ENCODE data around the gene SNX1. TPM values are rescaled to one million over a fixed set of nuclear protein-coding genes. Genes with fewer than 3 reads are reported as not detected.

The SNX1 gene
- total RNA-seq (110 and 113 TPM in 2 replicates), polyA plus RNA-seq (52.1 and 56.0 TPM in 2 replicates), polyA minus RNA-seq (55.3 and 63.4 TPM in 2 replicates), Bru-seq, nascent RNA (percentile 83 among the genes with signal in this experiment), BruChase-seq, experiment 1, labeled RNA remaining after a 6-hour chase (percentile 81 among the genes with signal in this experiment), BruChase-seq, experiment 2, labeled RNA remaining after a 2-hour chase (percentile 85 among the genes with signal in this experiment)
- polyA plus RNA-seq (2011; cell fraction: cytosol; rRNA removed), result 72.0 and 73.0 TPM in 2 replicates
- 137 and 144 TPM in 2 replicates for polyA plus RNA-seq (2011; cell fraction: nucleus; rRNA removed)
- polyA plus RNA-seq (2012), result 55.8 and 64.3 TPM in 2 replicates
- polyA minus RNA-seq (2011; cell fraction: cytosol; rRNA and poly(A)+ RNA removed), result 36.8 TPM
- 38.7 and 53.7 TPM in 2 replicates for polyA minus RNA-seq (2011; cell fraction: nucleus; rRNA and poly(A)+ RNA removed)
- long read RNA-seq, transcript SNX1-208 (15 exons, 1,971 nt), result major isoform, 235 of 351 reads
- long read RNA-seq, transcript SNX1-213 (13 exons, 1,374 nt), result minor isoform, 12 of 351 reads
- long read RNA-seq, partial matches to known transcripts, result 66 of 351 reads
- long read RNA-seq, other reads (novel, unspliced or antisense), result 35 of 351 reads

- Histone ChIP-seq H3K4me1 (ENCODE audit: control insufficient read depth, extremely low read depth, insufficient read depth, low read length) (peaks cover 35% of the 10 kb centered on the region), H3K9ac (replicated peaks; ENCODE audit: extremely low read depth, insufficient read depth, low read length) (peak within 1 kb of the TSS; percentile 80), H3K9me3 (replicated peaks; ENCODE audit: control insufficient read depth, insufficient read depth, low read length) (no peaks in the 10 kb centered on the region), H3K4me3 (replicated peaks in 1 of 3; ENCODE audit: insufficient read depth in 1 of 3, low read depth in 1 of 3, low read length in 3 of 3) (peak within 1 kb of the TSS; percentile 51 to 92 (median 81)), H3K9me1 (replicated peaks; ENCODE audit: control insufficient read depth, extremely low read depth, insufficient read depth, low read length) (no peaks in the 10 kb centered on the region), H4K20me1 (replicated peaks; ENCODE audit: control insufficient read depth, extremely low read depth, insufficient read depth, low read length) (no peaks in the 10 kb centered on the region), H3K36me3 (ENCODE audit: control insufficient read depth in 2 of 2, extremely low read depth in 1 of 2, insufficient read depth in 2 of 2, low read length in 2 of 2) (no peaks in the 10 kb centered on the region), H3K79me2 (ENCODE audit: control insufficient read depth, insufficient read depth, low read length) (peaks cover 61% of the 10 kb centered on the region), H2AFZ (ENCODE audit: low read depth, low read length) (peak within 1 kb of the TSS; percentile 77), H3K27me3 (ENCODE audit: control insufficient read depth in 2 of 2, insufficient read depth in 2 of 2, low read length in 2 of 2) (no peaks in the 10 kb centered on the region), H3K4me2 (ENCODE audit: insufficient read depth, low read length) (peak within 1 kb of the TSS; percentile 94), H3K27ac (ENCODE audit: insufficient read depth, low read depth, low read length) (peak within 1 kb of the TSS; percentile 27)
- POLR2A ChIA-PET, result no interaction called here
- DNase-seq (ENCODE audit: low read depth, low spot score) (peak; percentile 96), FAIRE-seq (peak; percentile 83)
- TF ChIP-seq EZH2 (IDR thresholded peaks at IDR 0.05; ENCODE audit: borderline replicate concordance, low read depth, low read length, severe bottlenecking), result no peak
- TF ChIP-seq POLR2AphosphoS5 (IDR thresholded peaks at IDR 0.05; ENCODE audit: insufficient read depth, low read depth, low read length), result peak; percentile 94
- peak; percentile 89 for TF ChIP-seq POLR2A (IDR thresholded peaks at IDR 0.05; ENCODE audit: low read depth, low read length)
- no peak for TF ChIP-seq FOS (IDR thresholded peaks at IDR 0.05; ENCODE audit: borderline replicate concordance, insufficient read depth, low read length)
- TF ChIP-seq JUN (IDR thresholded peaks at IDR 0.05; ENCODE audit: borderline replicate concordance, insufficient read depth, insufficient read length, low read depth), result no peak
- TF ChIP-seq MYC (IDR thresholded peaks at IDR 0.05; ENCODE audit: low read depth, low read length), result no peak
- no peak for TF ChIP-seq MAX (IDR thresholded peaks at IDR 0.05; ENCODE audit: insufficient read depth, insufficient read length)
- no TSS peak for BruUV-seq (replicated peaks)
- intact Hi-C loops (cut with micrococcal nuclease), result loop anchor here (1.0 to 5.0 kb wide), 2 partner anchors 57 to 261 kb away; partner anchors contain the start of gene CSNK1G1
- dilution Hi-C loops (cut with MboI; ENCODE audit: extremely low pct_ligation_motif_present, low sequenced_read_pairs), result no loop called here
- CTCF ChIA-PET, result interaction anchor here (1.1 to 1.8 kb wide), 4 partner anchors 11 to 486 kb away, joined by 3 to 5 read pairs (median 4); no protein-coding TSS in a partner anchor
Observed at GRCh38 chr15:64095795-64096667, at the start of gene SNX1. SNX1 (plus strand) TSS chr15:64095982; CDS start chr15:64096014, 32 bp downstream.

Measured in endothelial cell of umbilical vein (primary cell).